HCEC 1CT (cell line): Measurements from ENCODE around the gene FKBP9.
A peak's percentile ranks its signal among the peaks of the same experiment; 100 is the strongest.
"Not testable (repeated sequence)": the region's sequence is repeated elsewhere in the genome, so short reads cannot be mapped to it uniquely, and the experiment has no call there.

Source experiments
- DNase-seq: peaks from one replicate; pipeline ENCODE4 v3.0.0-alpha.2; 2017

FKBP9 gene

GRCh38 chr7:32952876-32953275 is 4.4 kb upstream of the FKBP9 start:
- DNase-seq: no peak

GRCh38 chr7:32958046-32959025 is 1.1 kb downstream of the FKBP9 start:
- peak; percentile 52 for DNase-seq

GRCh38 chr7:32963880-32964301 is 6.7 kb downstream of the FKBP9 start:
- DNase-seq: not testable (repeated sequence)

- DNase-seq: not testable (repeated sequence)
Observed at GRCh38 chr7:32964461-32965159, 7.4 kb downstream of the FKBP9 start.

GRCh38 chr7:32966489-32967267 is 9.4 kb downstream of the FKBP9 start:
- DNase-seq: not testable (repeated sequence)

GRCh38 chr7:32967268-32967582 is 10.0 kb downstream of the FKBP9 start:
- not testable (repeated sequence) for DNase-seq

- not testable (repeated sequence) for DNase-seq
Observed at GRCh38 chr7:32971967-32972366, 14.7 kb downstream of the FKBP9 start.

GRCh38 chr7:32977159-32977558 is 19.9 kb downstream of the FKBP9 start:
- peak; percentile 7 for DNase-seq

- peak; percentile 36 for DNase-seq
Observed at GRCh38 chr7:32979246-32979645, 22.0 kb downstream of the FKBP9 start.

GRCh38 chr7:32979902-32980301 is 22.7 kb downstream of the FKBP9 start:
- not testable (repeated sequence) for DNase-seq

GRCh38 chr7:32988148-32988547 is 30.9 kb downstream of the FKBP9 start:
- DNase-seq: not testable (repeated sequence)

GRCh38 chr7:32991068-32991585 is 33.9 kb downstream of the FKBP9 start:
- peak; percentile 43 for DNase-seq

- DNase-seq: not testable (repeated sequence)
Observed at GRCh38 chr7:32991975-32992700, 34.9 kb downstream of the FKBP9 start.

- DNase-seq: not testable (repeated sequence)
Observed at GRCh38 chr7:32992750-32993149, 35.5 kb downstream of the FKBP9 start.

GRCh38 chr7:32997956-32998355 is 40.7 kb downstream of the FKBP9 start:
- not testable (repeated sequence) for DNase-seq

GRCh38 chr7:32998361-32999171 is 41.3 kb downstream of the FKBP9 start:
- DNase-seq: peak; percentile 64

- not testable (repeated sequence) for DNase-seq
Observed at GRCh38 chr7:32999380-32999779, 42.1 kb downstream of the FKBP9 start.

- DNase-seq: not testable (repeated sequence)
Observed at GRCh38 chr7:33003111-33003510, 45.9 kb downstream of the FKBP9 start.

- not testable (repeated sequence) for DNase-seq
Observed at GRCh38 chr7:33004104-33004616, 46.9 kb downstream of the FKBP9 start.

- DNase-seq: not testable (repeated sequence)
Observed at GRCh38 chr7:33005193-33005592, 48.0 kb downstream of the FKBP9 start.

- not testable (repeated sequence) for DNase-seq
Observed at GRCh38 chr7:33005690-33006089, 48.5 kb downstream of the FKBP9 start.
